Adrenal gland (tissue), 5 donors: Measurements from ENCODE around the gene GALNT8.

Experiments
- CTCF ChIP-seq, 6 experiments: fragments of 450-650 bp in 4 of 6; fragments of 200-600 bp in 2 of 6; sonication (generic) in 1 of 6; IDR thresholded peaks; 1 replicate in 5 of 6; 2 replicates in 1 of 6; pipeline versions ENCODE4 v1.5.1 to v1.8.0; 2016 to 2021; ENCODE audit warnings: antibody characterized with exemption in 6 of 6, mild to moderate bottlenecking in 2 of 6, moderate library complexity in 1 of 6
- POLR2A ChIP-seq, 2 donors: fragments of 450-650 bp; IDR thresholded peaks; one replicate each; pipeline ENCODE4 v1.6.1; 2017; ENCODE audit warnings: antibody characterized with exemption in 2 of 2, mild to moderate bottlenecking in 2 of 2, moderate library complexity in 1 of 2
- donor health status: DM: no; HTN: no; CAD: no.

GRCh38 chr12:4744709-4745108 lies 24.5 kb downstream of the GALNT8 start:
- TF ChIP-seq POLR2A (IDR thresholded peaks at IDR 0.05), result no peak
- no peak for TF ChIP-seq CTCF (IDR thresholded peaks at IDR 0.05)
